Endometrial microvascular endothelial cells (primary cell): ENCODE results near the gene UGGT1. TPM values are rescaled to one million over a fixed set of nuclear protein-coding genes. Genes with fewer than 3 reads are reported as not detected.

Source experiments
- in situ Hi-C: cut with HindIII; loops from 2 replicates; pipeline ENCODE4 v1.10.0; 2017; ENCODE audit warnings: low sequenced_read_pairs, low pct_unique_long_range_greater_than_20kb; ENCODE audit errors: inconsistent ontology term
- total RNA-seq: library from RNA; depleted of rRNA; stranded (reverse); fragments of >200 nt; gene quantifications from one replicate; pipeline ENCODE4 v1.2.3, GENCODE V29; 2015; ENCODE audit errors: inconsistent ontology term

Gene UGGT1
- total RNA-seq, 1 donor from 2014 or later, result 51.5 TPM

GRCh38 chr2:128105072-128105471 is 14.1 kb downstream of the UGGT1 start:
- in situ Hi-C loops, result no loop called here

- in situ Hi-C loops, result no loop called here
Observed at GRCh38 chr2:128108166-128108565, 17.2 kb downstream of the UGGT1 start.

GRCh38 chr2:128109243-128109642 is 18.2 kb downstream of the UGGT1 start:
- in situ Hi-C loops, result no loop called here

GRCh38 chr2:128115921-128116623 is 25.1 kb downstream of the UGGT1 start:
- in situ Hi-C loops, result no loop called here

- in situ Hi-C loops, result no loop called here
Observed at GRCh38 chr2:128134573-128134972, 43.6 kb downstream of the UGGT1 start.

GRCh38 chr2:128137094-128137616 is 46.2 kb downstream of the UGGT1 start:
- in situ Hi-C loops, result no loop called here

- in situ Hi-C loops, result no loop called here
Observed at GRCh38 chr2:128139624-128140023, 48.6 kb downstream of the UGGT1 start.

- in situ Hi-C loops, result no loop called here
Observed at GRCh38 chr2:128145651-128146050, 54.7 kb downstream of the UGGT1 start.

GRCh38 chr2:128153786-128154185 is 62.8 kb downstream of the UGGT1 start:
- in situ Hi-C loops, result no loop called here

- in situ Hi-C loops, result no loop called here
Observed at GRCh38 chr2:128154225-128154624, 63.2 kb downstream of the UGGT1 start.

GRCh38 chr2:128155970-128156369 is 65.0 kb downstream of the UGGT1 start:
- in situ Hi-C loops, result no loop called here

- in situ Hi-C loops, result no loop called here
Observed at GRCh38 chr2:128156812-128157211, 65.8 kb downstream of the UGGT1 start.

- in situ Hi-C loops, result no loop called here
Observed at GRCh38 chr2:128157644-128158043, 66.6 kb downstream of the UGGT1 start.

GRCh38 chr2:128158176-128158575 is 67.2 kb downstream of the UGGT1 start:
- in situ Hi-C loops, result no loop called here

GRCh38 chr2:128159437-128159836 is 68.4 kb downstream of the UGGT1 start:
- in situ Hi-C loops, result no loop called here

GRCh38 chr2:128160616-128161275 is 69.7 kb downstream of the UGGT1 start:
- in situ Hi-C loops, result no loop called here

GRCh38 chr2:128162266-128162665 is 71.3 kb downstream of the UGGT1 start:
- in situ Hi-C loops, result no loop called here

- in situ Hi-C loops, result no loop called here
Observed at GRCh38 chr2:128164311-128164710, 73.3 kb downstream of the UGGT1 start.

GRCh38 chr2:128166746-128167353 is 75.8 kb downstream of the UGGT1 start:
- in situ Hi-C loops, result no loop called here

GRCh38 chr2:128169094-128169493 is 78.1 kb downstream of the UGGT1 start:
- in situ Hi-C loops, result no loop called here
